SU-DHL-6 (cell line): ENCODE data around the gene B3GALT6.

Source experiments
- H2AFZ ChIP-seq: fragments of 200-600 bp; sonication (generic); 2 replicates; pipeline ENCODE4 v1.6.1; 2014; ENCODE audit warnings: low read depth, mild to moderate bottlenecking, moderate library complexity, mixed read lengths, antibody characterized with exemption, low read length; ENCODE audit not compliant: severe bottlenecking
- H3F3A ChIP-seq: fragments of 200-600 bp; shearing (Covaris generic); 2 replicates; pipeline ENCODE4 v1.6.0; 2016; ENCODE audit warnings: antibody characterized with exemption, mild to moderate bottlenecking; ENCODE audit not compliant: insufficient read depth
- H3K27ac ChIP-seq: fragments of 200-600 bp; sonication (generic); 2 replicates; pipeline ENCODE4 v1.5.1; 2016; ENCODE audit warnings: low read depth, mild to moderate bottlenecking, low read length, moderate library complexity, mixed read lengths
- H3K27me3 ChIP-seq: fragments of 200-600 bp; sonication (generic), shearing (Covaris generic); 2 replicates; pipeline ENCODE4 v1.6.0; 2014; ENCODE audit warnings: mild to moderate bottlenecking, low read length
- H3K36me3 ChIP-seq: fragments of 200-600 bp; sonication (generic); 2 replicates; pipeline ENCODE4 v1.6.1; 2014; ENCODE audit warnings: mild to moderate bottlenecking, low read length, mixed read lengths
- H3K4me2 ChIP-seq: fragments of 300-600, 200-600 bp; shearing (Covaris generic), sonication (generic); 2 replicates; pipeline ENCODE4 v1.6.0; 2014; ENCODE audit warnings: low read length, low read depth, mild to moderate bottlenecking; ENCODE audit not compliant: poor library complexity, severe bottlenecking
- H3K4me3 ChIP-seq: fragments of 200-600 bp; sonication (generic); 2 replicates; pipeline ENCODE4 v1.5.1; 2014; ENCODE audit warnings: antibody characterized with exemption, low read length, mild to moderate bottlenecking, mixed read lengths; ENCODE audit not compliant: insufficient read depth, poor library complexity, severe bottlenecking
- H3K79me2 ChIP-seq: fragments of 200-600 bp; sonication (generic); 2 replicates; pipeline ENCODE4 v1.6.1; 2014; ENCODE audit warnings: mild to moderate bottlenecking, low read length, moderate library complexity; ENCODE audit not compliant: insufficient read depth
- H3K9ac ChIP-seq: fragments of 200-600 bp; sonication (generic); 2 replicates; pipeline ENCODE4 v1.7.0; 2014; ENCODE audit warnings: mild to moderate bottlenecking, low read length
- H3K9me2 ChIP-seq: fragments of 200-600 bp; sonication (generic); replicated peaks from 2 replicates; pipeline ENCODE4 v1.6.1; 2014; ENCODE audit warnings: low read length; ENCODE audit not compliant: insufficient read depth
- H3K9me3 ChIP-seq: fragments of 200-600 bp; sonication (generic); 2 replicates; pipeline ENCODE4 v1.6.1; 2014; ENCODE audit warnings: low read length, mixed read lengths; ENCODE audit not compliant: insufficient read depth
- H4K20me1 ChIP-seq: fragments of 200-600 bp; sonication (generic); 2 replicates; pipeline ENCODE4 v1.6.1; 2014; ENCODE audit warnings: low read depth, mild to moderate bottlenecking, antibody characterized with exemption, low read length, moderate library complexity, mixed read lengths
- CTCF ChIP-seq: fragments of 200-600 bp; sonication (generic); IDR thresholded peaks from one replicate; pipeline ENCODE4 v1.5.1; 2017; ENCODE audit warnings: antibody characterized with exemption, mild to moderate bottlenecking, low read length, moderate library complexity; ENCODE audit not compliant: insufficient read depth, poor library complexity, severe bottlenecking
- EZH2phosphoT487 ChIP-seq: fragments of 200-600 bp; sonication (generic), shearing (Covaris generic); conservative IDR thresholded peaks from 2 replicates; pipeline ENCODE4 v1.6.1; 2018; ENCODE audit warnings: mild to moderate bottlenecking, antibody characterized with exemption, low read length, moderate library complexity, mixed read lengths

The B3GALT6 gene

DNA sequence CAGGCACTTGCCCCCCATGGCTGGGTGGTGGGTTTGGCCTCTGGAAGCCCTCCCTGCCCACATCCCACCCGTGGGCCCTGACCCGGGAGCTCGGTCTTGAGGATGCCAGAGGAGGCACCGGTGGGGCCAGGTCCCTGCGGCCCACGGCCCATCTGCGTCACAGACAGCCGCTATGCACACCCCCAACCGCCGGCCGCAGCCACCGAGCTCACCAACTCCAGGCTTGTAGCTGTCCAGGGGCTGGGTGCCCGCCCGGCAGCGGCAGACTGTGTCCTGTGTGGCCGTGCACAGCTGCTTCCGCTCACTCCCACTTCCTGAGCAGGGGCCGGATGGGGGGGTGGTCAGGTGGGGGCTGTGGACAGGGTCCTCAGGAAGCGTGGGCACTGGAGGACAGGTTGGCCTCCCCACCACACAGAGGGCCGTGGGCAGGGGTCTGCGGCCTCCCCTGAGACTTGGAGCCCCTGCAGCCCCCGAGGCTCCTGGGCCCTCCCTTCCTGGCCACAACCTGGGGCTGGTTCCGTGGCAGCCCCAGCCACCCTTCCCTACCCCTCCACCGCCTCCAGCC, 19.2 kb upstream of the B3GALT6 start:
- Histone ChIP-seq H3K9ac (no peak overlapping the region), H4K20me1 (no peaks in the 10 kb centered on the region), H3K27me3 (no peaks in the 10 kb centered on the region), H3K4me2 (no peak overlapping the region), H3K79me2 (no peaks in the 10 kb centered on the region), H2AFZ (no peak overlapping the region), H3F3A (no peaks in the 10 kb centered on the region), H3K27ac (no peak overlapping the region), H3K4me3 (no peak overlapping the region), H3K36me3 (no peaks in the 10 kb centered on the region), H3K9me3 (no peaks in the 10 kb centered on the region), H3K9me2 (no peaks in the 10 kb centered on the region)
- no peak for TF ChIP-seq CTCF
- no peak for TF ChIP-seq EZH2phosphoT487

GRCh38 chr1:1213345-1214265, 18.4 kb upstream of the B3GALT6 start, which contains the start of gene TNFRSF4:
TSS of gene TNFRSF4 (minus strand) at chr1:1214153. CDS start at chr1:1214127, 26 bp downstream.
- H3F3A ChIP-seq: no peaks in the 10 kb centered on the region
- no peak within 1 kb of the TSS for H3K4me3 ChIP-seq
- H3K27ac ChIP-seq: no peak within 1 kb of the TSS
- no peaks in the 10 kb centered on the region for H3K36me3 ChIP-seq
- H3K9ac ChIP-seq: no peak within 1 kb of the TSS
- no peaks in the 10 kb centered on the region for H3K79me2 ChIP-seq
- no peaks in the 10 kb centered on the region for H3K9me3 ChIP-seq
- no peaks in the 10 kb centered on the region for H3K9me2 ChIP-seq
- no peaks in the 10 kb centered on the region for H4K20me1 ChIP-seq
- no peaks in the 10 kb centered on the region for H3K27me3 ChIP-seq
- no peak within 1 kb of the TSS for H2AFZ ChIP-seq
- TF ChIP-seq EZH2phosphoT487: no peak
- no peak within 1 kb of the TSS for H3K4me2 ChIP-seq

DNA sequence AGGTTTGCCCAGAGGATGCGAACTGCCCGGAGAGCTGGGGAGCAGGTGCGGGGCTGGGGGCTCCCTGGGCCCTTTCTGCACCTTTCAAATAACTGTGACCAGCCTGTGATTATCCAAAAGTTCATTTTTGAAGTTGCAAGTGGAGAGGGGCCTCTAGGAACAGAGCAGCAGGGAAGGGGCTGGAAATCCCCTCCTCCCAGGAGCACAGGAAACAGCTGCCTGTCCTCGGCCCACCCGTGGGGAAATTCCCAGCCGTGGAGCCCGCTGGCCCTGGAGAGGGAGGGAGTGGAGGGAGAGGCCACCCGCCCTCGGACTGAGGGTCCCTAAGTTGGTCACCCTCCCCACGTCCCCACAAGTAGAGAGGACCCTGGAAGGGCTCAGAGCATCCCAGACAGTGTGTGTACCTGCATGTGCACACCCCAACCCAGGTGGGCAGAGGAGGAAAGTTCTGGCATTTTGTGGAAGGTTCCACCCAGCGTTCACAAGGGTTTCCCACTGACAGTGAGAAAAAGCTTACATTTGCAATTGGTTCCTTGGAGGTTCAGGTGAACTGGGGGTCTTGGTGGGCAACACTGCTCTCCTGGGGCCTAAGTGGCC, 16.9 kb upstream of the B3GALT6 start:
- H3K27me3 ChIP-seq: no peaks in the 10 kb centered on the region
- H3K9ac ChIP-seq: no peak overlapping the region
- no peak overlapping the region for H2AFZ ChIP-seq
- H3K4me2 ChIP-seq: no peak overlapping the region
- no peaks in the 10 kb centered on the region for H3K36me3 ChIP-seq
- no peaks in the 10 kb centered on the region for H3K79me2 ChIP-seq
- no peaks in the 10 kb centered on the region for H3K9me2 ChIP-seq
- H3K27ac ChIP-seq: no peak overlapping the region
- H3K9me3 ChIP-seq: no peaks in the 10 kb centered on the region
- H4K20me1 ChIP-seq: no peaks in the 10 kb centered on the region
- H3K4me3 ChIP-seq: no peak overlapping the region
- TF ChIP-seq EZH2phosphoT487 (no peak), CTCF (no peak)
- H3F3A ChIP-seq: no peaks in the 10 kb centered on the region
